K562 (cell line): ENCODE results near the gene SLC35E3. TPM values are rescaled to one million over a fixed set of nuclear protein-coding genes. Genes with fewer than 3 reads are reported as not detected.

Experiments used
- ARID1B ChIP-seq: fragments of 450-650 bp; IDR thresholded peaks from 2 replicates; pipeline ENCODE4 v1.6.1; 2016; ENCODE audit warnings: antibody characterized with exemption, mild to moderate bottlenecking, inconsistent platforms
- DEAF1 ChIP-seq: fragments of 450-650 bp; formaldehyde crosslinking; IDR thresholded peaks from 2 replicates; pipeline ENCODE4 v1.4.0; 2020; ENCODE audit warnings: mild to moderate bottlenecking, moderate library complexity
- ESRRB ChIP-seq: fragments of 250-450 bp; sonication (Bioruptor Pico); IDR thresholded peaks from 2 replicates; pipeline ENCODE4 v1.5.0; 2020; ENCODE audit warnings: mild to moderate bottlenecking, moderate library complexity, borderline replicate concordance
- FOXJ2 ChIP-seq: fragments of 200-800 bp; sonication (Bioruptor generic); IDR thresholded peaks from 2 replicates; pipeline ENCODE4 v1.6.1; 2016; ENCODE audit warnings: missing genetic modification characterization, missing compliant biosample characterization
- FOXP1 ChIP-seq: sonication (generic); formaldehyde crosslinking; IDR thresholded peaks from 2 replicates; pipeline ENCODE4 v1.8.0; 2022; ENCODE audit warnings: mild to moderate bottlenecking, missing genetic modification reagents
- GTF2A2 ChIP-seq: IDR thresholded peaks from 2 replicates; pipeline ENCODE4 v1.6.1; 2016; ENCODE audit warnings: mild to moderate bottlenecking, missing genetic modification characterization, missing compliant biosample characterization
- HEY1 ChIP-seq: fragments of 250-450 bp; sonication (Bioruptor Pico); IDR thresholded peaks from 2 replicates; pipeline ENCODE4 v1.5.0; 2020; ENCODE audit warnings: mild to moderate bottlenecking, moderate library complexity, borderline replicate concordance
- KDM1A ChIP-seq, 2 experiments: fragments of 450-650 bp; IDR thresholded peaks; 2 replicates each; pipeline ENCODE4 v1.6.1; 2016; ENCODE audit warnings: mild to moderate bottlenecking in 2 of 2
- KDM2B ChIP-seq: fragments of 250-450 bp; sonication (Bioruptor Pico); IDR thresholded peaks from 2 replicates; pipeline ENCODE4 v1.8.0; 2021; ENCODE audit warnings: mild to moderate bottlenecking, moderate library complexity
- KDM4B ChIP-seq, 2 experiments: fragments of 450-650 bp in 1 of 2; sonication (generic) in 1 of 2; IDR thresholded peaks; 2 replicates each; pipeline ENCODE4 v1.6.1; 2016 to 2017; ENCODE audit warnings: borderline replicate concordance in 2 of 2, antibody characterized with exemption in 1 of 2, low read depth in 1 of 2, mild to moderate bottlenecking in 1 of 2
- MTA1 ChIP-seq: fragments of 450-650 bp; IDR thresholded peaks from 2 replicates; pipeline ENCODE4 v1.6.1; 2017; ENCODE audit warnings: borderline replicate concordance
- NFIX ChIP-seq: fragments of 250-450 bp; sonication (Bioruptor Pico); IDR thresholded peaks from 2 replicates; pipeline ENCODE4 v1.4.0; 2020; ENCODE audit warnings: low read depth, mild to moderate bottlenecking, moderate library complexity
- NFXL1 ChIP-seq: fragments of 450-650 bp; formaldehyde crosslinking; IDR thresholded peaks from 2 replicates; pipeline ENCODE4 v1.4.0; 2021; ENCODE audit warnings: mild to moderate bottlenecking
- SOX6 ChIP-seq: fragments of 450-650 bp; IDR thresholded peaks from 2 replicates; pipeline ENCODE4 v1.6.1; 2014; ENCODE audit warnings: mild to moderate bottlenecking
- TAF7 ChIP-seq: fragments of 450-650 bp; IDR thresholded peaks from 2 replicates; pipeline ENCODE4 v1.6.1; 2016; ENCODE audit warnings: missing genetic modification characterization, missing compliant biosample characterization
- ZNF232 ChIP-seq: sonication (generic); formaldehyde crosslinking; IDR thresholded peaks from 2 replicates; pipeline ENCODE4 v1.8.0; 2022; ENCODE audit warnings: mild to moderate bottlenecking, missing genetic modification reagents
- ZNF354B ChIP-seq: fragments of 250-450 bp; sonication (Bioruptor Pico); IDR thresholded peaks from 2 replicates; pipeline ENCODE4 v1.4.0; 2020
- polyA plus RNA-seq, 8 experiments: library from polyadenylated mRNA; depleted of rRNA in 4 of 8; stranded (reverse) in 5 of 8; unstranded in 3 of 8; fragments of >200 nt; fragmentation: Nextera tagmentation in 2 of 8; fragmentation: Illumina TruSeq in 1 of 8; extraction: Ambion mirVana in 2 of 8; extraction: Trizol in 1 of 8; gene quantifications; 2 replicates each; pipeline versions ENCODE4 v1.2.1 to v1.2.3, GENCODE V29; 2011 to 2014; ENCODE audit warnings: inconsistent platforms in 1 of 8, missing spikeins in 1 of 8
- total RNA-seq, 7 experiments: library from RNA; depleted of rRNA in 6 of 7; stranded (reverse); fragments of >200 nt in 6 of 7; fragmentation: Illumina TruSeq in 2 of 7; extraction: Trizol in 2 of 7; gene quantifications; 2 replicates each; pipeline versions ENCODE4 v1.2.1 to v1.2.3, GENCODE V29; 2011 to 2021; ENCODE audit warnings: low replicate concordance in 1 of 7
- TF ChIP-seq, protein P1 (sequence below): fragments of 250-450 bp; sonication (Bioruptor Pico); IDR thresholded peaks from 2 replicates; pipeline ENCODE4 v1.4.0; 2020; ENCODE audit warnings: borderline replicate concordance
- TF ChIP-seq, protein P2 (sequence below): conservative IDR thresholded peaks from 2 replicates; pipeline ENCODE4 v1.6.1; 2011; ENCODE audit warnings: low read depth, mild to moderate bottlenecking, low read length; ENCODE audit not compliant: control insufficient read depth
- TF ChIP-seq, protein P3 (sequence below), 2 experiments: fragments of 450-650 bp; IDR thresholded peaks; 2 replicates each; pipeline ENCODE4 v1.6.1; 2018; ENCODE audit warnings: mild to moderate bottlenecking in 2 of 2, low read depth in 1 of 2; ENCODE audit not compliant: partially characterized antibody in 2 of 2

The SLC35E3 gene
- total and polyA plus RNA-seq, 9 of the 15 experiments (the other 6 are each of a cell fraction or from before 2014, with no cell fraction given) = 1.2 to 5.9 (median 3.8) TPM

- TF ChIP-seq, protein P1, sequence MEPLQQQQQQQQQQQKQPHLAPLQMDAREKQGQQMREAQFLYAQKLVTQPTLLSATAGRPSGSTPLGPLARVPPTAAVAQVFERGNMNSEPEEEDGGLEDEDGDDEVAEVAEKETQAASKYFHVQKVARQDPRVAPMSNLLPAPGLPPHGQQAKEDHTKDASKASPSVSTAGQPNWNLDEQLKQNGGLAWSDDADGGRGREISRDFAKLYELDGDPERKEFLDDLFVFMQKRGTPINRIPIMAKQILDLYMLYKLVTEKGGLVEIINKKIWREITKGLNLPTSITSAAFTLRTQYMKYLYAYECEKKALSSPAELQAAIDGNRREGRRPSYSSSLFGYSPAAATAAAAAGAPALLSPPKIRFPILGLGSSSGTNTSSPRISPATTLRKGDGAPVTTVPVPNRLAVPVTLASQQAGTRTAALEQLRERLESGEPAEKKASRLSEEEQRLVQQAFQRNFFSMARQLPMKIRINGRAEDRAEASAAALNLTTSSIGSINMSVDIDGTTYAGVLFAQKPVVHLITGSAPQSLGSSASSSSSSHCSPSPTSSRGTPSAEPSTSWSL (CRISPR knock-in tag) = no peak
- 0 out of 2 replicates have a peak, but pooled peaks have one; percentile 2 for TF ChIP-seq FOXP1 (CRISPR knock-in tag)
- TF ChIP-seq, protein P2, sequence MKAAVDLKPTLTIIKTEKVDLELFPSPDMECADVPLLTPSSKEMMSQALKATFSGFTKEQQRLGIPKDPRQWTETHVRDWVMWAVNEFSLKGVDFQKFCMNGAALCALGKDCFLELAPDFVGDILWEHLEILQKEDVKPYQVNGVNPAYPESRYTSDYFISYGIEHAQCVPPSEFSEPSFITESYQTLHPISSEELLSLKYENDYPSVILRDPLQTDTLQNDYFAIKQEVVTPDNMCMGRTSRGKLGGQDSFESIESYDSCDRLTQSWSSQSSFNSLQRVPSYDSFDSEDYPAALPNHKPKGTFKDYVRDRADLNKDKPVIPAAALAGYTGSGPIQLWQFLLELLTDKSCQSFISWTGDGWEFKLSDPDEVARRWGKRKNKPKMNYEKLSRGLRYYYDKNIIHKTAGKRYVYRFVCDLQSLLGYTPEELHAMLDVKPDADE = peak; percentile 58; the same call in 1 of the 2 replicates
- TF ChIP-seq HEY1 = no peak
- TF ChIP-seq SOX6 = no peak
- no peak for TF ChIP-seq ZNF354B (CRISPR knock-in tag)
- TF ChIP-seq, protein P3, sequence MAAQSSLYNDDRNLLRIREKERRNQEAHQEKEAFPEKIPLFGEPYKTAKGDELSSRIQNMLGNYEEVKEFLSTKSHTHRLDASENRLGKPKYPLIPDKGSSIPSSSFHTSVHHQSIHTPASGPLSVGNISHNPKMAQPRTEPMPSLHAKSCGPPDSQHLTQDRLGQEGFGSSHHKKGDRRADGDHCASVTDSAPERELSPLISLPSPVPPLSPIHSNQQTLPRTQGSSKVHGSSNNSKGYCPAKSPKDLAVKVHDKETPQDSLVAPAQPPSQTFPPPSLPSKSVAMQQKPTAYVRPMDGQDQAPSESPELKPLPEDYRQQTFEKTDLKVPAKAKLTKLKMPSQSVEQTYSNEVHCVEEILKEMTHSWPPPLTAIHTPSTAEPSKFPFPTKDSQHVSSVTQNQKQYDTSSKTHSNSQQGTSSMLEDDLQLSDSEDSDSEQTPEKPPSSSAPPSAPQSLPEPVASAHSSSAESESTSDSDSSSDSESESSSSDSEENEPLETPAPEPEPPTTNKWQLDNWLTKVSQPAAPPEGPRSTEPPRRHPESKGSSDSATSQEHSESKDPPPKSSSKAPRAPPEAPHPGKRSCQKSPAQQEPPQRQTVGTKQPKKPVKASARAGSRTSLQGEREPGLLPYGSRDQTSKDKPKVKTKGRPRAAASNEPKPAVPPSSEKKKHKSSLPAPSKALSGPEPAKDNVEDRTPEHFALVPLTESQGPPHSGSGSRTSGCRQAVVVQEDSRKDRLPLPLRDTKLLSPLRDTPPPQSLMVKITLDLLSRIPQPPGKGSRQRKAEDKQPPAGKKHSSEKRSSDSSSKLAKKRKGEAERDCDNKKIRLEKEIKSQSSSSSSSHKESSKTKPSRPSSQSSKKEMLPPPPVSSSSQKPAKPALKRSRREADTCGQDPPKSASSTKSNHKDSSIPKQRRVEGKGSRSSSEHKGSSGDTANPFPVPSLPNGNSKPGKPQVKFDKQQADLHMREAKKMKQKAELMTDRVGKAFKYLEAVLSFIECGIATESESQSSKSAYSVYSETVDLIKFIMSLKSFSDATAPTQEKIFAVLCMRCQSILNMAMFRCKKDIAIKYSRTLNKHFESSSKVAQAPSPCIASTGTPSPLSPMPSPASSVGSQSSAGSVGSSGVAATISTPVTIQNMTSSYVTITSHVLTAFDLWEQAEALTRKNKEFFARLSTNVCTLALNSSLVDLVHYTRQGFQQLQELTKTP (IDR thresholded peaks at IDR 0.05; ENCODE audit: low read depth in 1 of 2, partially characterized antibody in 2 of 2) = peak in 1 of 2 experiments; percentile 25
- TF ChIP-seq KDM2B (CRISPR knock-in tag) = no peak
- no peak for TF ChIP-seq TAF7 (tag)
- TF ChIP-seq KDM1A (IDR thresholded peaks at IDR 0.05) = no peak
- TF ChIP-seq FOXJ2 = no peak
- TF ChIP-seq NFXL1 (CRISPR knock-in tag) = no peak
- no peak for TF ChIP-seq ZNF232
- TF ChIP-seq NFIX (CRISPR knock-in tag) = no peak
- peak; percentile 34; the same call in 1 of the 2 replicates for TF ChIP-seq ARID1B
- no peak for TF ChIP-seq DEAF1 (CRISPR knock-in tag)
- TF ChIP-seq ESRRB = no peak
- TF ChIP-seq MTA1 = no peak
- TF ChIP-seq GTF2A2 (tag) = no peak
- no peak for TF ChIP-seq KDM4B (IDR thresholded peaks at IDR 0.05; ENCODE audit: borderline replicate concordance in 2 of 2, low read depth in 1 of 2)
Observed at GRCh38 chr12:68808388-68809189, 62.6 kb downstream of the SLC35E3 start (continued).
